Spleen (tissue), 11 donors: ENCODE results near the gene URAD. TPM values are rescaled to one million over a fixed set of nuclear protein-coding genes. Genes with fewer than 3 reads are reported as not detected.

Experiments
- DNase-seq: peaks from one replicate; pipeline ENCODE4 v3.0.0-alpha.2; 2020
- H3K27ac ChIP-seq, 8 donors: fragments of 200-600 bp; sonication (generic) in 7 of 8; 1 replicate in 4 of 8; 2 replicates in 4 of 8; pipeline versions ENCODE4 v1.5.0 to v1.8.0; 2016 to 2021; ENCODE audit warnings: inconsistent platforms in 4 of 8, mild to moderate bottlenecking in 4 of 8, moderate library complexity in 1 of 8
- H3K27me3 ChIP-seq, 7 donors: fragments of 200-600 bp; sonication (generic) in 6 of 7; replicated peaks in 1 of 7; 1 replicate in 4 of 7; 2 replicates in 3 of 7; pipeline versions ENCODE4 v1.5.0 to v1.8.0; 2016 to 2021; ENCODE audit warnings: inconsistent platforms in 3 of 7, mild to moderate bottlenecking in 1 of 7
- H3K36me3 ChIP-seq, 6 donors: fragments of 200-600 bp; sonication (generic) in 5 of 6; 1 replicate in 4 of 6; 2 replicates in 2 of 6; pipeline versions ENCODE4 v1.5.0 to v1.8.0; 2016 to 2021; ENCODE audit warnings: inconsistent platforms in 2 of 6
- H3K4me1 ChIP-seq, 6 donors: fragments of 200-600 bp; sonication (generic) in 5 of 6; 1 replicate in 3 of 6; 2 replicates in 3 of 6; pipeline versions ENCODE4 v1.5.0 to v1.8.0; 2016 to 2021; ENCODE audit warnings: inconsistent platforms in 3 of 6
- H3K4me3 ChIP-seq, 8 donors: fragments of 200-600 bp; sonication (generic) in 7 of 8; 1 replicate in 4 of 8; 2 replicates in 4 of 8; pipeline versions ENCODE4 v1.5.0 to v1.8.0; 2016 to 2021; ENCODE audit warnings: inconsistent platforms in 4 of 8, mild to moderate bottlenecking in 4 of 8, moderate library complexity in 2 of 8
- H3K9me3 ChIP-seq, 8 donors: fragments of 200-600 bp; sonication (generic) in 7 of 8; 1 replicate in 4 of 8; 2 replicates in 4 of 8; pipeline versions ENCODE4 v1.5.0 to v1.8.0; 2016 to 2021; ENCODE audit warnings: inconsistent platforms in 4 of 8
- CTCF ChIP-seq, 11 experiments: fragments of 200-600 bp in 7 of 11; fragments of 450-650 bp in 4 of 11; sonication (generic) in 4 of 11; IDR thresholded peaks in 8 of 11; conservative IDR thresholded peaks in 3 of 11; 1 replicate in 7 of 11; 2 replicates in 4 of 11; pipeline versions ENCODE4 v1.4.0 to v1.8.0; 2016 to 2021; ENCODE audit warnings: antibody characterized with exemption in 11 of 11, inconsistent platforms in 4 of 11, mild to moderate bottlenecking in 1 of 11
- POLR2A ChIP-seq, 3 donors: fragments of 450-650 bp; IDR thresholded peaks; one replicate each; pipeline ENCODE4 v1.5.1; 2017; ENCODE audit warnings: antibody characterized with exemption in 3 of 3, mild to moderate bottlenecking in 1 of 3
- POLR2AphosphoS5 ChIP-seq, 3 donors: sonication (generic); formaldehyde crosslinking; IDR thresholded peaks; one replicate each; pipeline ENCODE4 v1.5.1; 2017; ENCODE audit warnings: antibody characterized with exemption in 3 of 3
- WGBS, 5 donors: extraction: QIAGEN DNeasy Blood & Tissue Kit in 3 of 5; methylation state at CpG; one replicate each; pipeline versions ENCODE4 v1.1.5 to v1.1.7; 2013 to 2018; 5-methylcytosine and 5-hydroxymethylcytosine counted together
- intact Hi-C: fragments of 100-400 bp; cut with DNase I; formaldehyde crosslinking; loops from one replicate; pipeline ENCODE4 v1.15.0; 2023; ENCODE audit warnings: low total_unique reads
- polyA plus RNA-seq, 3 donors: library from polyadenylated mRNA; stranded (reverse); fragments of 200-250 nt; gene quantifications; one replicate each; pipeline ENCODE4 v1.2.1, GENCODE V29; 2013
- total RNA-seq, 7 donors: library from RNA; depleted of rRNA in 3 of 7; stranded (reverse); fragments of >200 nt in 3 of 7; fragmentation: NEBNext Ultra II Directional in 4 of 7; extraction: Animal tissue kit (Norgen Biotek cat#: 25700) in 4 of 7; gene quantifications; one replicate each; pipeline versions ENCODE4 v1.1.0 to v1.2.1, GENCODE V29; 2016 to 2021
- donor health status: healthy with polysubstance abuse.
- donor health status: DM: no; HTN: no; CAD: no; lungs with moderate emphysema.
- donor health status: DM: no; HTN: no; CAD: no.
- donor health status: Bipolar disorder and iron deficiency.
- donor health status: healthy.
- donor health status: DM: no; HTN: no; CAD: no.
- donor health status: DM: yes; HTN: yes; CAD: no.

Gene URAD
- total and polyA plus RNA-seq, 10 donors: 0.20 to 1.3 TPM; not detected in 8

GRCh38 chr13:27970382-27971235 is 17.9 kb downstream of the URAD start:
- H3K27me3 ChIP-seq: peaks cover 7 to 100% (median 98%) of the 10 kb centered on the region in 7 donors
- WGBS, 5 donors: 5 to 10% (median 7%) methylated on average over 29 to 53 of the region's 53 CpGs
- intact Hi-C loops: no loop called here

GRCh38 chr13:27969866-27970229 is 18.6 kb downstream of the URAD start:
- Histone ChIP-seq H3K4me3 (no peak overlapping the region), H3K27me3 (peaks cover 7 to 100% (median 98%) of the 10 kb centered on the region in 7 donors), H3K4me1 (peaks cover 8 to 52% (median 40%) of the 10 kb centered on the region in 6 donors), H3K9me3 (no peaks in the 10 kb centered on the region), H3K36me3 (no peaks in the 10 kb centered on the region), H3K27ac (no peak overlapping the region)
- 15 to 19% (median 18%) methylated on average over 7 of the region's 7 CpGs for WGBS, 5 donors
- intact Hi-C loops: no loop called here
- TF ChIP-seq POLR2A (IDR thresholded peaks at IDR 0.05): no peak
- no peak for TF ChIP-seq CTCF (IDR thresholded peaks at IDR 0.05 in 8 of 11, conservative IDR thresholded peaks at IDR 0.05 in 3 of 11)
- no peak for TF ChIP-seq POLR2AphosphoS5 (IDR thresholded peaks at IDR 0.05)
- no peak for DNase-seq

More at GRCh38 chr13:27970382-27971235, 17.9 kb downstream of the URAD start:
- Histone ChIP-seq H3K9me3 (no peaks in the 10 kb centered on the region), H3K36me3 (no peaks in the 10 kb centered on the region), H3K27ac (no peak overlapping the region), H3K4me3 (no peak overlapping the region), H3K4me1 (peaks cover 11 to 56% (median 44%) of the 10 kb centered on the region in 6 donors)
- TF ChIP-seq POLR2A (IDR thresholded peaks at IDR 0.05): no peak
- no peak for TF ChIP-seq CTCF (IDR thresholded peaks at IDR 0.05 in 8 of 11, conservative IDR thresholded peaks at IDR 0.05 in 3 of 11)
- TF ChIP-seq POLR2AphosphoS5 (IDR thresholded peaks at IDR 0.05): no peak
- DNase-seq: no peak

GRCh38 chr13:27969082-27969865 is 19.2 kb downstream of the URAD start, which contains the start of gene CDX2:
TSS of gene CDX2 (minus strand) at chr13:27969315. CDS start at chr13:27969006, 309 bp downstream.
- Histone ChIP-seq H3K36me3 (no peaks in the 10 kb centered on the region), H3K27me3 (peaks cover 7 to 100% (median 98%) of the 10 kb centered on the region in 7 donors), H3K4me3 (peak within 1 kb of the TSS in 6 of 8 donors; percentile 9 to 59 (median 21)), H3K4me1 (peaks cover 8 to 52% (median 40%) of the 10 kb centered on the region in 6 donors), H3K27ac (no peak within 1 kb of the TSS), H3K9me3 (no peaks in the 10 kb centered on the region)
- intact Hi-C loops: no loop called here
- TF ChIP-seq POLR2A (IDR thresholded peaks at IDR 0.05) (no peak), POLR2AphosphoS5 (IDR thresholded peaks at IDR 0.05) (no peak), CTCF (IDR thresholded peaks at IDR 0.05 in 8 of 11, conservative IDR thresholded peaks at IDR 0.05 in 3 of 11) (no peak)
- WGBS, 5 donors: 3 to 7% (median 7%) methylated on average over 34 of the region's 34 CpGs
- DNase-seq: no peak
